ENCODE data around the gene TBC1D22B. TPM values are rescaled to one million over a fixed set of nuclear protein-coding genes. Genes with fewer than 3 reads are reported as not detected.

TBC1D22B gene, protein sequence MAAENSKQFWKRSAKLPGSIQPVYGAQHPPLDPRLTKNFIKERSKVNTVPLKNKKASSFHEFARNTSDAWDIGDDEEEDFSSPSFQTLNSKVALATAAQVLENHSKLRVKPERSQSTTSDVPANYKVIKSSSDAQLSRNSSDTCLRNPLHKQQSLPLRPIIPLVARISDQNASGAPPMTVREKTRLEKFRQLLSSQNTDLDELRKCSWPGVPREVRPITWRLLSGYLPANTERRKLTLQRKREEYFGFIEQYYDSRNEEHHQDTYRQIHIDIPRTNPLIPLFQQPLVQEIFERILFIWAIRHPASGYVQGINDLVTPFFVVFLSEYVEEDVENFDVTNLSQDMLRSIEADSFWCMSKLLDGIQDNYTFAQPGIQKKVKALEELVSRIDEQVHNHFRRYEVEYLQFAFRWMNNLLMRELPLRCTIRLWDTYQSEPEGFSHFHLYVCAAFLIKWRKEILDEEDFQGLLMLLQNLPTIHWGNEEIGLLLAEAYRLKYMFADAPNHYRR
- 9.3 TPM for polyA plus RNA-seq (2012; ENCODE audit: missing spikeins)

- FAIRE-seq (peak; percentile 99), DNase-seq (ENCODE audit: insufficient read length) (peak; percentile 97)
- TF ChIP-seq TAF1 (IDR thresholded peaks at IDR 0.05; ENCODE audit: borderline replicate concordance, low read depth, low read length) (peak; percentile 52), POLR2A (IDR thresholded peaks at IDR 0.05; ENCODE audit: low read depth, low read length) (peak; percentile 83), POLR2AphosphoS5 (IDR thresholded peaks at IDR 0.05; ENCODE audit: low read depth, low read length) (peak; percentile 83)
These were observed at the start of gene TBC1D22B, which contains the start of gene TMEM217 for GRCh38 chr6:37257634-37258404. TSS of gene TBC1D22B (plus strand) at chr6:37257772. CDS start at chr6:37257918, 146 bp downstream. TSS of gene TMEM217 (minus strand) at chr6:37258144. CDS start at chr6:37219030, 39,114 bp downstream.

- DNase-seq (ENCODE audit: insufficient read length), result peak; percentile 60
- TF ChIP-seq POLR2A (IDR thresholded peaks at IDR 0.05; ENCODE audit: low read depth, low read length) (no peak), POLR2AphosphoS5 (IDR thresholded peaks at IDR 0.05; ENCODE audit: low read depth, low read length) (no peak), TAF1 (IDR thresholded peaks at IDR 0.05; ENCODE audit: borderline replicate concordance, low read depth, low read length) (no peak)
- FAIRE-seq, result peak; percentile 58
These were observed 49.6 kb upstream of the TBC1D22B start for GRCh38 chr6:37207903-37208456.

GRCh38 chr6:37208793-37209192 is 48.8 kb upstream of the TBC1D22B start:
- DNase-seq (ENCODE audit: insufficient read length), result no peak
- no peak for FAIRE-seq
- TF ChIP-seq POLR2AphosphoS5 (IDR thresholded peaks at IDR 0.05; ENCODE audit: low read depth, low read length) (no peak), TAF1 (IDR thresholded peaks at IDR 0.05; ENCODE audit: borderline replicate concordance, low read depth, low read length) (no peak), POLR2A (IDR thresholded peaks at IDR 0.05; ENCODE audit: low read depth, low read length) (no peak)

- TF ChIP-seq POLR2AphosphoS5 (IDR thresholded peaks at IDR 0.05; ENCODE audit: low read depth, low read length), result no peak
- DNase-seq (ENCODE audit: insufficient read length) (no peak), FAIRE-seq (no peak)
These were observed 47.9 kb upstream of the TBC1D22B start for GRCh38 chr6:37209461-37210205.

- DNase-seq (ENCODE audit: insufficient read length), result peak; percentile 37
- FAIRE-seq, result no peak
These were observed 47.1 kb upstream of the TBC1D22B start for GRCh38 chr6:37210313-37210968.

GRCh38 chr6:37212268-37212667 is 45.3 kb upstream of the TBC1D22B start:
- FAIRE-seq (no peak), DNase-seq (ENCODE audit: insufficient read length) (no peak)
- no peak for TF ChIP-seq POLR2AphosphoS5 (IDR thresholded peaks at IDR 0.05; ENCODE audit: low read depth, low read length)
- TF ChIP-seq POLR2A (IDR thresholded peaks at IDR 0.05; ENCODE audit: low read depth, low read length), result no peak
- TF ChIP-seq TAF1 (IDR thresholded peaks at IDR 0.05; ENCODE audit: borderline replicate concordance, low read depth, low read length), result no peak

More at GRCh38 chr6:37210313-37210968, 47.1 kb upstream of the TBC1D22B start:
- TF ChIP-seq TAF1 (IDR thresholded peaks at IDR 0.05; ENCODE audit: borderline replicate concordance, low read depth, low read length) (no peak), POLR2A (IDR thresholded peaks at IDR 0.05; ENCODE audit: low read depth, low read length) (no peak), POLR2AphosphoS5 (IDR thresholded peaks at IDR 0.05; ENCODE audit: low read depth, low read length) (no peak)

DNA sequence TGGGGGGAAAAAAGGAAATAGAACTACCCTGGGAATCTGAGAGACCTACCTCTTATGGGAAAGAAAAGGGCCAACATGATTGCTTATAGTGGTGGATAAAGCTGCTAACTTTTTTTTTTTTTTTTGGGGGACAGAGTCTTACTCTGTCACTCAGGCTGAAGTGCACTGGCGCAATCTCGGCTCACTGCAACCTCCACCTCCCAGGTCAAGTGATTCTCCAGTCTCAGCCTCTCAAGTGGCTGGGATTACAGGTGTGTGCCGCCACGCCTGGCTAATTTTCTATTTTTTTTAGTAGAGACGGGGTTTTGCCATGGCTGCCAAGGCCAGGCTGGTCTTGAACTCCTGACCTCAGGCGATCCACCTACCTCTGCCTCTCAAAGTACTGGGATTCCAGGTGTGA is 39.5 kb upstream of the TBC1D22B start:
- TF ChIP-seq TAF1 (IDR thresholded peaks at IDR 0.05; ENCODE audit: borderline replicate concordance, low read depth, low read length) (no peak), POLR2AphosphoS5 (IDR thresholded peaks at IDR 0.05; ENCODE audit: low read depth, low read length) (no peak), POLR2A (IDR thresholded peaks at IDR 0.05; ENCODE audit: low read depth, low read length) (no peak)
- FAIRE-seq, result no peak

GRCh38 chr6:37218511-37218910 is 39.1 kb upstream of the TBC1D22B start:
- FAIRE-seq, result no peak
- DNase-seq (ENCODE audit: insufficient read length), result no peak
- no peak for TF ChIP-seq POLR2AphosphoS5 (IDR thresholded peaks at IDR 0.05; ENCODE audit: low read depth, low read length)
- TF ChIP-seq POLR2A (IDR thresholded peaks at IDR 0.05; ENCODE audit: low read depth, low read length), result no peak
- no peak for TF ChIP-seq TAF1 (IDR thresholded peaks at IDR 0.05; ENCODE audit: borderline replicate concordance, low read depth, low read length)

More for the DNA sequence above, 39.5 kb upstream of the TBC1D22B start:
- no peak for DNase-seq (ENCODE audit: insufficient read length)

DNA sequence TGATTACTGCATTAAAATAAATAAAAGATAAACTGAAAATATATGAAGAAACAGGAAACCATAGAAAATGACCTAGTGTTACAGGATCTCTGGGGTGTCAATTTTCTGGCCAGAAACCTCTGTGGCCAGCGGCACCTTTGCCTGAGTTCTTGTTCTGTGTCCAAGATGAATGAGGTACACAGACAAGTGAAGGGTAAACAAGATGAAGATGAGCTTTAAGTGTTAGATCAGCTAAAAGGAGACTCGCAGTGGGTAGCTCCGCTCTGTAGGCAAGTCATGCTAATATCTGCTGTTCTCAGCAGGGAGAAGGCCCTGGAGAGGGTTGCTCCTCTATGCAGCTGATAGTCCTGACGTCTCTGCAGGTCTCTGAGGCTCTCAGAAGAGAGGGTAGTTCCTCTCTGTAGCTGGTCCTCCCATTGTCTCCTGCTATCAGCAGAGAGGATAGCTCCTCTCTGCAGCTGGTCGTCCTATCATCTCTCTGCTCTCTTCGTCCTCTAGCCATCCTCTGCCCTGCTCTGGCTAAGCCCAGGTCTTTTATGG is 35.9 kb upstream of the TBC1D22B start:
- DNase-seq (ENCODE audit: insufficient read length) (no peak), FAIRE-seq (no peak)
- no peak for TF ChIP-seq POLR2AphosphoS5 (IDR thresholded peaks at IDR 0.05; ENCODE audit: low read depth, low read length)

Data from GM12892 (cell line).